Measurements from ENCODE around the gene MINDY4B. TPM values are rescaled to one million over a fixed set of nuclear protein-coding genes. Genes with fewer than 3 reads are reported as not detected.

The MINDY4B gene
- total and polyA plus RNA-seq, 2 experiments from 2014 or later = not detected

- TF ChIP-seq ZNF462 (CRISPR knock-in tag; IDR thresholded peaks at IDR 0.05) (no peak), ETS1 (IDR thresholded peaks at IDR 0.05) (no peak), EZH2phosphoT487 (IDR thresholded peaks at IDR 0.05; ENCODE audit: unreplicated experiment) (no peak), REST (IDR thresholded peaks at IDR 0.05; ENCODE audit: unreplicated experiment) (no peak), ZNF114 (CRISPR knock-in tag; IDR thresholded peaks at IDR 0.05) (no peak)
Measured at GRCh38 chr3:150848864-150849263, 56.4 kb downstream of the MINDY4B start (continued).

Data from GM23338 (cell line).